GM18508 (cell line): ENCODE results near the gene HIBCH.
"Not testable (repeated sequence)": the region's sequence is repeated elsewhere in the genome, so short reads cannot be mapped to it uniquely, and the experiment has no call there.

Experiments
- ATAC-seq: cut with Tn5 transposase; IDR thresholded peaks from one replicate; pipeline ENCODE4 v1.9.1; 2021; ENCODE audit warnings: moderate number of reproducible peaks; ENCODE audit not compliant: insufficient read depth, unreplicated experiment

The HIBCH gene

DNA sequence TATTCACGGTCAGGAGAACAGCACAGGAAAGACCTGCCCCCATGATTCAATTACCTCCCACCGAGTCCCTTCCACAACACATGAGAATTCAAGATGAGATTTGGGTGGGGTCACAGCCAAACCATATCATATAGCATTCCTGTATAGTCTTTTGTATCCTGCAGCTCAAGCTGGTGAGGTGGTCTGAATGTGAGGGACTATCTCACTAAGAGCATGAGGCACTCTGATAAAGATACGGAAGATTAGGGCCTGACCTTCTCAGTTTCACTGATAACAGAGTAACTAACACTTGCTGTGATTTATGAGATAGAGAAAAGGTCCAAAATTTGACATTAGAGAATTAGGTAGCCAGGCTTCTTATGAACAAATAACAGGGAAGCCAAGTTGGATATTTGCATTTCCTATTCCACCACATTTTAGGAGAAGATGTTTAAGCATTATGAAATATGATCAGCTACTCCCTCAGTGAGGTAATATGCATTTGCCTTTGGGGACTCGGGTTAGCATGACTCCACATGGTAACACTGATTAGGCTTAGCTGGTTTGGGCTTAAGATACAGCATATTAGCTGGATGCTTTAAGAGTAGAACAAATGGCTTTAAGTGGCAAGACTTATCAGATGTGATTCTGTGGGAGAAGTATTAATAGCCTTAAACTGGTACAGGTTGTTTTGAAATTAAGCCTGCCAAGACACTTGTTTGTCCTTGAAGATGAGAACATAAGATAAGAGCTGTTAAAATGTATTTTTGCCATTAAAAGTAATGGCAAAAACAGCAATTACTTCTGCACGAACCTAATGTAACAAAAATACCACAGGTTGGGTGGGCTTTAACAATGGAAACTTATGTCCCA is 150.2 kb downstream of the HIBCH start:
- no peak for ATAC-seq

DNA sequence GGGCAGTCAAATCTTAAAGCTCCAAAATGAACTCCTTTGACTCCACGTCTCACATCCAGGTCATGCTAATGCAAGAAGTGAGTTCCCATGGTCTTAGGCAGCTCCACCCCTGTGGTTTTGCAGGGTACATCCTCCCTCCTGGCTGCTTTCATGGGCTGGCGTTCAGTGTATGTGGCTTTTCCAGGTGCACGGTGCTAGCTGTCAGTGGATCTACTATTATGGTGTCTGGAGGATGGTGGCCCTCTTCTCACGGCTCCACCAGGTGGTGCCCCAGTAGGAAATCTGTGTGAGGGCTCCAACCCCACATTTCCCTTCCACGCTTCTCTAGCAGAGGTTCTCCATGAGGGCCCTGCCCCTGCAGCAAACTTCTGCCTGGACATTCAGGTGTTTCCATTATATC is 151.9 kb downstream of the HIBCH start:
- no peak for ATAC-seq

DNA sequence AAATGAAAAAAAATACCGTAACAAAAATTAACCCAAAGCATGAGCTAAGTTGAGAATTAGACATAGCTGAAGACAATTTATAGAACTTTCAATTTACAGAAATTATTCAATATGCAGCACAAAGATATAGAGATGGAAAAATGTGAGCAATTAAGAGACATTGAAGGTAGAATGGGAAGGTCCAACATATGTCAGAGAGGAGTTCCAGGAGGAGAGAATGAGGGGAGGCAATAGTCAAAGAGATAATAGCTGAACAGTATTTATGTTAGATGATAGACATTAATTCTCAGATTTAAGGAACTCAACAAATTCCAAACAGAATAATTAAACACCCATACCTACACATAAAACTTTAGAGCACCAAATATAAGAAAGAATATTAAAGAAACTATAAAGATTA is 154.1 kb downstream of the HIBCH start:
- ATAC-seq, result no peak

DNA sequence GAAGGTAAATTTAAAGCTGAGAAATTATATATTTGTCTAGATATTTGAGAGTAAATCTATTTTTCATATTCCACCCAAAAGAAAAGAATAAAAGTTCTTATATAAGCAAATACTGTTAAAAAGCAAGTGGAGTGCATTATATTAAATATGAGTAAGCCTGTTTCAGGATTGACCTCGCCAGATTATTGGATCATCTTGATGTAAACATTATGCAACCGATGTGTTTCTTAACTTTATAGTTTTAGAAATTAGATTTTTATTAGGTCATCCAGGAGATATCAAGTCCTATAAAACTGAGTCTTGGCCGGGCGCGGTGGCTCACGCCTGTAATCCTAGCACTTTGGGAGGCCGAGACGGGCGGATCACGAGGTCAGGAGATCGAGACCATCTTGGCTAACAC is 156.8 kb downstream of the HIBCH start:
- ATAC-seq, result no peak

DNA sequence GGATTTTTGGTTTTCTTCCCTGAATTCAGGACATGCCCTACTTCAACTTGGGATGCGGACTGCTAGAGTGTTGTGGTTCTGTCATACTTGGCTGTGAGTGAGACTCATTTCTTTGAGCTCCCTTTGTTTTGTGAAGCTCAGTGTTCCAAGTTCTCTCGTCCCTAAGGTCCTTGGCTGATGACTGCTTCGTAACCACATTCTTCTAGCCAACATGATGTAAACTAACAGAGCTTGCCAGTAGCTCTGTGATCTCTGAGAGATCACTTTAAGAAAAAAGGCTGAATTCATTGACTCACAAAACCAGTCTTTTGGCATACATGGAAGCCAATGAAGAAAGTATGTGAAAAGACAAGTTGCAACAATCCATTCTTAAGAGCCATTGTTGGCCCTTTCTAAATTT is 160.2 kb downstream of the HIBCH start:
- ATAC-seq, result no peak

DNA sequence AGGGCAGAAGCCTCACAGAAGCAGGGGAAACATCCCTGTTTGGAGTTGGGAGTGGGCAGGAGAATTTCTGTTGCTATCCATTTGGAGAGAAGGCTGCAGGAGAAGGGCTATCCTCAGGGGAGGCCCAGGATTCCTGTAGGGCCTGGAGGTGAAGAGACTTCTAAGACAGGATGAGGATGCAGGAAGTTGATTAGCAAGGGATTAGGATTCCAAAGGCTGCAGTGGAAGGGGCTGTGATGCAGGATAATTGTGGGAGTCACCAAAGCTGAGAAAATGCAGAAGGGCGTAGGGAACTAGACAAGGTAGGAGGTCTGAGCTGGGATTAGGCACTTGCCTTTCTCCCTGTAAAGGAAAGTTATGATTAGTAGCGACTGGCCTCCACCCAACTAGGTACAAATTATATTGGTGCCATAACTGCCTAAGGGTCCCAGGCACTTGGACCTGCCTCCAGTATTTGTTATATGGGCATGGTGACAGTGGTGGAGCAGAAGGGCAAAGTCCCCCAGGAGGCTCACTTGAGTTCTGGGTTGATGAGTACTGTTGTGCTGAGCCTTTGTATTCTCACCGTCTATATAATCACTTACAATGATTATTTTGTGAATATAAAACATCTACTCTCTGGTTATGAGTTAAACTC is 160.7 kb downstream of the HIBCH start:
- no peak for ATAC-seq

DNA sequence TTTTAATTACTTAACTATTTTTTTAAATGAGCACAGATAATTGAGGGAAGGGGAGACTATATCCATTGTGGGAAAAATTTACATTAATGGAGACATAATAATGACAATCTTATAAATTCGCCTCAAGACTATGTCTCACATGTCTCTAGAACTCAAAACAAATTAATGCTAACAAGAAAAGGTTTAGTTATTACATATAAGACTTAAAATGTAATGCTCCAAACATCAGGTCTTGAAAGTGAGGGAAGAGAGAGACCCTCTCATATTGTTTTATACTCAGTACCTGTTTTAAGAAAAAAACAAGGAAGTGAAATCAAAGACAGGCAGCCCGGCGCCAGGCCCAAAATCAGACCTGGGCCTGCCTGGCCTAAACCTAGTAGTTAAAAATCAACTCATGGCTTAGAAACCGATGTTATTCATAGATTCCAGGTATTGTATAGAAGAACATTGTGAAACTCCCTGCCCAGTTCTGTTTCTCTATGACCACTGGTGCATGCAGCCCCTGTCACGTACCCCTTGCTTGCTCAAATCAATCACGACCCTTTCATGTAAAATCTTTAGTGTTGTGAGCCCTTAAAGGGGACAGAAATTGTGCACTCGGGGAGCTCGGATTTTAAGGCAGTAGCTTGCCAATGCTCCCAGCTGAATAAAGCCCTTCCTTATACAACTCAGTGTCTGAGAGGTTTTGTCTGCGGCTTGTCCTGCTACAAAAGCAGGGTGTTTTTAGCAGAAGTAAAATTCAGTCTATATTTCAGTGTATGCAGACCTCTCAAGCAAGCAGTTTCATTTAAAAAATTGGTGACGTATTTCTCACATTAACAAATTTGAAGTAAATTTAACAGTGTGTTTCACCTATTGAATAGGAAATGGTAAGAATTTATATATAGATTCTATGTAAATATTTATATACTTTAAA is 161.8 kb downstream of the HIBCH start:
- ATAC-seq, result not testable (repeated sequence)

DNA sequence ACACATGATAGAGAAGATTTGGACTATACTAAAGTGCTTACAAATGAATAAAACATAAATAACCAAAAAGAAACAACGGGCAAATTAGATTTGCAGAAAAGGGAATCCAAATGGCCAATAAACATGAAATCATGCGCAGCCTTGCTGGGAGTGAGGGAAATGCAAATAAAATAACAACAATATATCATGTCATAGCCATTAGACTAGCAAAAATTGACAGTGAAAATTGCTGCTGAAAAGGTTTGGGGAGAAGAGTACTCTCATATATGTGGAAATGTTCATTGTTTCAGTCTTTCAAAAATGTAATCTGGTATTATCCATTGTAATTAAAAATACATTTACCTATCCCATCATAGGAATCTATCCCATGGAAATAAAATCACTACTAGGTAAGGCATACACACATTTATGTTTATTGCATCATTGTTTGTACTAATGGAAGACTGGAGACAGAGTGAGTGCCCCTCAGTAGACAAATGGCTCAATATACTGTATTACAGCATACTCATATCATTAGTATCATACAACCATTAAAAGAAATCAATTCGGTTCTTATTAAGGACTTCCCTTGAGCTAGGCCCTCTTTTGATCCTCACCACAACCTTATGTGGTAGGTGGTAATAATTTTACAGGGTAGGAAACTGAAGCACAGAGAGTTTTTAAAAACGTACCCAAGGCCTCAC is 163.0 kb downstream of the HIBCH start:
- ATAC-seq, result no peak
